HepG2 (cell line): ENCODE measurements around the gene MYH7. TPM values are rescaled to one million over a fixed set of nuclear protein-coding genes. Genes with fewer than 3 reads are reported as not detected.

Experiments used
- ARNT2 ChIP-seq: sonication (generic); formaldehyde crosslinking; IDR thresholded peaks from 2 replicates; pipeline ENCODE4 v1.8.0; 2022; ENCODE audit warnings: mild to moderate bottlenecking, low read depth, missing genetic modification reagents, moderate library complexity
- BORCS8-MEF2B ChIP-seq: sonication (generic); formaldehyde crosslinking; IDR thresholded peaks from 2 replicates; pipeline ENCODE4 v1.8.0; 2022; ENCODE audit warnings: mild to moderate bottlenecking, missing genetic modification reagents
- ETV6 ChIP-seq: sonication (generic); formaldehyde crosslinking; conservative IDR thresholded peaks from 2 replicates; pipeline ENCODE4 v1.4.0; 2020; ENCODE audit warnings: missing genetic modification reagents
- FOXA1 ChIP-seq, 2 experiments: fragments of 450-650 bp in 1 of 2; sonication (generic) in 1 of 2; formaldehyde crosslinking in 1 of 2; IDR thresholded peaks; 2 replicates each; pipeline versions ENCODE4 v1.4.0 to v1.6.1; 2016 to 2020; ENCODE audit warnings: missing genetic modification reagents in 1 of 2
- GTF2F1 ChIP-seq: fragments of 150-350 bp; IDR thresholded peaks from 2 replicates; pipeline ENCODE4 v1.6.1; 2014; ENCODE audit warnings: low read length
- HOMEZ ChIP-seq: IDR thresholded peaks from 2 replicates; pipeline ENCODE4 v1.6.1; 2016; ENCODE audit warnings: low read depth
- MIXL1 ChIP-seq: IDR thresholded peaks from 2 replicates; pipeline ENCODE4 v1.6.1; 2016
- NFE2L1 ChIP-seq: sonication (generic); formaldehyde crosslinking; IDR thresholded peaks from 2 replicates; pipeline ENCODE4 v1.4.0; 2020; ENCODE audit warnings: missing genetic modification reagents, mild to moderate bottlenecking, borderline replicate concordance
- POLR2A ChIP-seq, 2 experiments: IDR thresholded peaks; 2 replicates each; pipeline ENCODE4 v1.6.1; 2011; ENCODE audit warnings: low read depth in 2 of 2, low read length in 2 of 2, mild to moderate bottlenecking in 1 of 2, moderate library complexity in 1 of 2; ENCODE audit not compliant: insufficient read depth in 1 of 2
- RBFOX2 ChIP-seq: fragments of 200-400 bp; formaldehyde crosslinking; IDR thresholded peaks from 2 replicates; pipeline ENCODE4 v1.6.1; 2017; ENCODE audit warnings: low read depth, mild to moderate bottlenecking, low read length
- STAT6 ChIP-seq: sonication (generic); formaldehyde crosslinking; IDR thresholded peaks from 2 replicates; pipeline ENCODE4 v1.4.0; 2020; ENCODE audit warnings: missing genetic modification reagents, mild to moderate bottlenecking, borderline replicate concordance
- ZNF383 ChIP-seq: sonication (generic); formaldehyde crosslinking; IDR thresholded peaks from 2 replicates; pipeline ENCODE4 v1.4.0; 2020; ENCODE audit warnings: missing genetic modification reagents, mild to moderate bottlenecking, borderline replicate concordance
- ZNF562 ChIP-seq: sonication (generic); formaldehyde crosslinking; IDR thresholded peaks from 2 replicates; pipeline ENCODE4 v1.8.0; 2022; ENCODE audit warnings: missing genetic modification reagents, borderline replicate concordance
- ZNF878 ChIP-seq: sonication (generic); formaldehyde crosslinking; IDR thresholded peaks from 2 replicates; pipeline ENCODE4 v1.8.1; 2023; ENCODE audit warnings: mild to moderate bottlenecking, missing genetic modification reagents, moderate library complexity
- polyA plus RNA-seq, 8 experiments: library from polyadenylated mRNA; depleted of rRNA in 3 of 8; stranded (reverse) in 7 of 8; unstranded in 1 of 8; fragments of >200 nt; fragmentation: Illumina TruSeq in 4 of 8; extraction: Trizol in 4 of 8; gene quantifications; 2 replicates each; pipeline versions ENCODE4 v1.2.1 to v1.2.3, GENCODE V29; 2011 to 2016; ENCODE audit warnings: low read depth in 4 of 8, missing spikeins in 1 of 8, mixed read lengths in 1 of 8; ENCODE audit not compliant: insufficient read depth in 1 of 8
- total RNA-seq, 5 experiments: library from RNA; depleted of rRNA; stranded (reverse); fragments of >200 nt; fragmentation: Illumina TruSeq; extraction: Trizol; gene quantifications; 2 replicates each; pipeline ENCODE4 v1.2.3, GENCODE V29; 2016; ENCODE audit warnings: low read depth in 1 of 5
- TF ChIP-seq, protein P1 (sequence below): sonication (generic); formaldehyde crosslinking; IDR thresholded peaks from 2 replicates; pipeline ENCODE4 v1.4.0; 2020; ENCODE audit warnings: missing genetic modification reagents, borderline replicate concordance
- TF ChIP-seq, protein P2 (sequence below): sonication (generic); formaldehyde crosslinking; IDR thresholded peaks from 2 replicates; pipeline ENCODE4 v1.5.0; 2020; ENCODE audit warnings: mild to moderate bottlenecking, missing genetic modification reagents, moderate library complexity
- TF ChIP-seq, protein P3 (sequence below): sonication (generic); formaldehyde crosslinking; IDR thresholded peaks from 2 replicates; pipeline ENCODE4 v1.5.1; 2020; ENCODE audit warnings: missing genetic modification reagents, mild to moderate bottlenecking, borderline replicate concordance

Gene MYH7
- total and polyA plus RNA-seq, 2 of the 13 experiments (the other 11 are each of a cell fraction or from before 2014, with no cell fraction given): 0.04 TPM; not detected in 1

GRCh38 chr14:23481979-23482822 lies 46.7 kb upstream of the MYH7 start (continued):
- TF ChIP-seq, protein P1, sequence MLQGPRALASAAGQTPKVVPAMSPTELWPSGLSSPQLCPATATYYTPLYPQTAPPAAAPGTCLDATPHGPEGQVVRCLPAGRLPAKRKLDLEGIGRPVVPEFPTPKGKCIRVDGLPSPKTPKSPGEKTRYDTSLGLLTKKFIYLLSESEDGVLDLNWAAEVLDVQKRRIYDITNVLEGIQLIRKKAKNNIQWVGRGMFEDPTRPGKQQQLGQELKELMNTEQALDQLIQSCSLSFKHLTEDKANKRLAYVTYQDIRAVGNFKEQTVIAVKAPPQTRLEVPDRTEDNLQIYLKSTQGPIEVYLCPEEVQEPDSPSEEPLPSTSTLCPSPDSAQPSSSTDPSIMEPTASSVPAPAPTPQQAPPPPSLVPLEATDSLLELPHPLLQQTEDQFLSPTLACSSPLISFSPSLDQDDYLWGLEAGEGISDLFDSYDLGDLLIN (CRISPR knock-in tag): no peak
- TF ChIP-seq ZNF383: no peak
- no peak for TF ChIP-seq ZNF878 (CRISPR knock-in tag)
- no peak for TF ChIP-seq HOMEZ
- 0 out of 4 replicates have a peak, but pooled peaks of 1 of the 2 experiments have one; percentile 26 for TF ChIP-seq POLR2A (IDR thresholded peaks at IDR 0.05; ENCODE audit: insufficient read depth in 1 of 2, low read depth in 2 of 2, low read length in 2 of 2)
- no peak for TF ChIP-seq MIXL1 (CRISPR knock-in tag)
- TF ChIP-seq BORCS8-MEF2B (CRISPR knock-in tag): no peak
- 0 out of 2 replicates have a peak, but pooled peaks have one; percentile 23 for TF ChIP-seq FOXA1 (IDR thresholded peaks at IDR 0.05)
- TF ChIP-seq FOXA1 (CRISPR knock-in tag; IDR thresholded peaks at IDR 0.05): no peak
- no peak for TF ChIP-seq NFE2L1 (CRISPR knock-in tag)
- TF ChIP-seq ARNT2 (CRISPR knock-in tag): no peak
- no peak for TF ChIP-seq GTF2F1
- TF ChIP-seq, protein P2, sequence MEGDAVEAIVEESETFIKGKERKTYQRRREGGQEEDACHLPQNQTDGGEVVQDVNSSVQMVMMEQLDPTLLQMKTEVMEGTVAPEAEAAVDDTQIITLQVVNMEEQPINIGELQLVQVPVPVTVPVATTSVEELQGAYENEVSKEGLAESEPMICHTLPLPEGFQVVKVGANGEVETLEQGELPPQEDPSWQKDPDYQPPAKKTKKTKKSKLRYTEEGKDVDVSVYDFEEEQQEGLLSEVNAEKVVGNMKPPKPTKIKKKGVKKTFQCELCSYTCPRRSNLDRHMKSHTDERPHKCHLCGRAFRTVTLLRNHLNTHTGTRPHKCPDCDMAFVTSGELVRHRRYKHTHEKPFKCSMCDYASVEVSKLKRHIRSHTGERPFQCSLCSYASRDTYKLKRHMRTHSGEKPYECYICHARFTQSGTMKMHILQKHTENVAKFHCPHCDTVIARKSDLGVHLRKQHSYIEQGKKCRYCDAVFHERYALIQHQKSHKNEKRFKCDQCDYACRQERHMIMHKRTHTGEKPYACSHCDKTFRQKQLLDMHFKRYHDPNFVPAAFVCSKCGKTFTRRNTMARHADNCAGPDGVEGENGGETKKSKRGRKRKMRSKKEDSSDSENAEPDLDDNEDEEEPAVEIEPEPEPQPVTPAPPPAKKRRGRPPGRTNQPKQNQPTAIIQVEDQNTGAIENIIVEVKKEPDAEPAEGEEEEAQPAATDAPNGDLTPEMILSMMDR (CRISPR knock-in tag): peak; percentile 35
- TF ChIP-seq STAT6: no peak
- TF ChIP-seq ZNF562 (CRISPR knock-in tag): no peak
- 0 out of 2 replicates have a peak, but pooled peaks have one; percentile 4 for TF ChIP-seq ETV6 (CRISPR knock-in tag)
- TF ChIP-seq RBFOX2: 0 out of 2 replicates have a peak, but pooled peaks have one; percentile 31
- TF ChIP-seq, protein P3, sequence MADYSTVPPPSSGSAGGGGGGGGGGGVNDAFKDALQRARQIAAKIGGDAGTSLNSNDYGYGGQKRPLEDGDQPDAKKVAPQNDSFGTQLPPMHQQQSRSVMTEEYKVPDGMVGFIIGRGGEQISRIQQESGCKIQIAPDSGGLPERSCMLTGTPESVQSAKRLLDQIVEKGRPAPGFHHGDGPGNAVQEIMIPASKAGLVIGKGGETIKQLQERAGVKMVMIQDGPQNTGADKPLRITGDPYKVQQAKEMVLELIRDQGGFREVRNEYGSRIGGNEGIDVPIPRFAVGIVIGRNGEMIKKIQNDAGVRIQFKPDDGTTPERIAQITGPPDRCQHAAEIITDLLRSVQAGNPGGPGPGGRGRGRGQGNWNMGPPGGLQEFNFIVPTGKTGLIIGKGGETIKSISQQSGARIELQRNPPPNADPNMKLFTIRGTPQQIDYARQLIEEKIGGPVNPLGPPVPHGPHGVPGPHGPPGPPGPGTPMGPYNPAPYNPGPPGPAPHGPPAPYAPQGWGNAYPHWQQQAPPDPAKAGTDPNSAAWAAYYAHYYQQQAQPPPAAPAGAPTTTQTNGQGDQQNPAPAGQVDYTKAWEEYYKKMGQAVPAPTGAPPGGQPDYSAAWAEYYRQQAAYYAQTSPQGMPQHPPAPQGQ (CRISPR knock-in tag): no peak
